HS-5 (cell line): ENCODE measurements around the gene COBL.
"Not testable (repeated sequence)": the region's sequence is repeated elsewhere in the genome, so short reads cannot be mapped to it uniquely, and the experiment has no call there.

Experiments
- DNase-seq: peaks from one replicate; pipeline ENCODE4 v3.0.0-alpha.2; 2012; ENCODE audit warnings: low read depth

The COBL gene

GRCh38 chr7:51230324-51230625 is 86.3 kb downstream of the COBL start:
- no peak for DNase-seq

- no peak for DNase-seq
These were observed 86.8 kb downstream of the COBL start for GRCh38 chr7:51229620-51230323.

GRCh38 chr7:51229106-51229537 is 87.5 kb downstream of the COBL start:
- no peak for DNase-seq

- DNase-seq, result no peak
These were observed 88.1 kb downstream of the COBL start for GRCh38 chr7:51228386-51228958.

- DNase-seq, result no peak
These were observed 88.7 kb downstream of the COBL start for GRCh38 chr7:51227861-51228260.

- no peak for DNase-seq
These were observed 89.6 kb downstream of the COBL start for GRCh38 chr7:51226916-51227535.

- no peak for DNase-seq
These were observed 90.4 kb downstream of the COBL start for GRCh38 chr7:51226063-51226755.

- DNase-seq, result no peak
These were observed 91.6 kb downstream of the COBL start for GRCh38 chr7:51224811-51225595.

- DNase-seq, result no peak
These were observed 93.1 kb downstream of the COBL start for GRCh38 chr7:51223505-51223904.

GRCh38 chr7:51222916-51223315 is 93.7 kb downstream of the COBL start:
- no peak for DNase-seq

- DNase-seq, result no peak
These were observed 96.4 kb downstream of the COBL start for GRCh38 chr7:51220226-51220625.

GRCh38 chr7:51219261-51219988 is 97.2 kb downstream of the COBL start:
- no peak for DNase-seq

- DNase-seq, result no peak
These were observed 98.8 kb downstream of the COBL start for GRCh38 chr7:51217804-51218203.

GRCh38 chr7:51214098-51214497 is 102.5 kb downstream of the COBL start:
- no peak for DNase-seq

GRCh38 chr7:51213618-51214017 is 103.0 kb downstream of the COBL start:
- no peak for DNase-seq

- DNase-seq, result no peak
These were observed 105.8 kb downstream of the COBL start for GRCh38 chr7:51210766-51211165.

- DNase-seq, result no peak
These were observed 107.2 kb downstream of the COBL start for GRCh38 chr7:51209426-51209825.

- not testable (repeated sequence) for DNase-seq
These were observed 108.5 kb downstream of the COBL start for GRCh38 chr7:51208125-51208524.

GRCh38 chr7:51198654-51199053 is 118.0 kb downstream of the COBL start:
- no peak for DNase-seq

GRCh38 chr7:51190969-51191368 is 125.6 kb downstream of the COBL start:
- no peak for DNase-seq

GRCh38 chr7:51189777-51190176 is 126.8 kb downstream of the COBL start:
- no peak for DNase-seq

GRCh38 chr7:51188987-51189386 is 127.6 kb downstream of the COBL start:
- DNase-seq, result no peak
